ENCODE measurements around the gene RAPGEF1. TPM values are rescaled to one million over a fixed set of nuclear protein-coding genes. Genes with fewer than 3 reads are reported as not detected.
A peak's percentile ranks its signal among the peaks of the same experiment; 100 is the strongest.
"Not testable (repeated sequence)": the region's sequence is repeated elsewhere in the genome, so short reads cannot be mapped to it uniquely, and the experiment has no call there.

RAPGEF1 gene
- total and polyA plus RNA-seq, 7 experiments from 2014 or later: 1.2 to 181 (median 84.8) TPM

- Mint-ChIP-seq H3K27me3 (no peaks in the 10 kb centered on the region), H3K4me3 (peak overlapping the region in 9 of 10 donors; percentile 10 to 71 (median 38)), H3K36me3 (peaks cover 0 to 16% (median 5%) of the 10 kb centered on the region in 5 donors), H3K4me1 (peaks cover 47 to 82% (median 71%) of the 10 kb centered on the region in 7 donors), H3K9me3 (no peaks in the 10 kb centered on the region), H3K27ac (peak overlapping the region; percentile 51 to 99 (median 81))
- Histone ChIP-seq H3K27ac (ENCODE audit: low read depth, low read length) (peak overlapping the region; percentile 42), H3K36me3 (ENCODE audit: control insufficient read depth in 2 of 3, insufficient read depth in 3 of 3, low read length in 3 of 3) (no peaks in the 10 kb centered on the region), H3K9me3 (ENCODE audit: control insufficient read depth in 2 of 3, low read length in 3 of 3) (no peaks in the 10 kb centered on the region), H3K4me3 (ENCODE audit: low read length) (no peak overlapping the region), H3K27me3 (ENCODE audit: control insufficient read depth in 2 of 2, insufficient read depth in 2 of 2, low read length in 2 of 2) (no peaks in the 10 kb centered on the region), H3K4me1 (ENCODE audit: control insufficient read depth in 2 of 2, insufficient read depth in 2 of 2, low read length in 2 of 2) (peaks cover 19 to 34% of the 10 kb centered on the region in 2 donors)
- peak; percentile 88 for ATAC-seq
- ChIA-PET POLR2A (interaction anchor here (1.1 to 2.7 kb wide), 2 partner anchors 19 to 47 kb away, joined by 4 to 8 read pairs; no protein-coding TSS in a partner anchor), CTCF (interaction anchor here (1.0 kb wide), 1 partner anchor 33 kb away, joined by 3 read pairs; no protein-coding TSS in a partner anchor)
- peak in 7 of 9 donors; percentile 15 to 52 (median 34) for DNase-seq
- intact Hi-C loops (cut with micrococcal nuclease): loop anchor here (1.0 to 5.0 kb wide), 4 partner anchors 18 to 43 kb away; no protein-coding TSS in a partner anchor
These were observed 30.0 kb downstream of the RAPGEF1 start for GRCh38 chr9:131709771-131710431.

GRCh38 chr9:131709010-131709770, 30.7 kb downstream of the RAPGEF1 start:
- ChIA-PET POLR2A (interaction anchor here (0.8 to 1.1 kb wide), 3 partner anchors 16 to 47 kb away, joined by 3 to 4 read pairs (median 4); no protein-coding TSS in a partner anchor), CTCF (interaction anchor here (0.8 to 1.0 kb wide), 2 partner anchors 10 to 34 kb away, joined by 3 read pairs; no protein-coding TSS in a partner anchor)
- H3K27me3 ChIP-seq (ENCODE audit: control insufficient read depth in 2 of 2, insufficient read depth in 2 of 2, low read length in 2 of 2); DNase-seq; H3K27me3 Mint-ChIP-seq; ATAC-seq; H3K4me3 ChIP-seq (ENCODE audit: low read length); H3K36me3 ChIP-seq (ENCODE audit: control insufficient read depth in 2 of 3, insufficient read depth in 3 of 3, low read length in 3 of 3); H3K9me3 ChIP-seq (ENCODE audit: control insufficient read depth in 2 of 3, low read length in 3 of 3); H3K9me3 Mint-ChIP-seq: not testable (repeated sequence)
- Mint-ChIP-seq H3K36me3 (peaks cover 0 to 13% (median 5%) of the 10 kb centered on the region in 5 donors), H3K27ac (peak overlapping the region in 8 of 9 donors; percentile 19 to 99 (median 78)), H3K4me1 (peaks cover 50 to 85% (median 76%) of the 10 kb centered on the region in 7 donors), H3K4me3 (peak overlapping the region in 4 of 10 donors; percentile 16 to 71 (median 48))
- H3K27ac ChIP-seq (ENCODE audit: low read depth, low read length): peak overlapping the region; percentile 42
- peaks cover 19 to 42% of the 10 kb centered on the region in 2 donors for H3K4me1 ChIP-seq (ENCODE audit: control insufficient read depth in 2 of 2, insufficient read depth in 2 of 2, low read length in 2 of 2)
- intact Hi-C loops (cut with micrococcal nuclease): loop anchor here (2.0 to 5.0 kb wide), 2 partner anchors 20 to 42 kb away; no protein-coding TSS in a partner anchor

GRCh38 chr9:131708226-131709002, 31.5 kb downstream of the RAPGEF1 start:
- POLR2A ChIA-PET: interaction anchor here (0.8 to 1.1 kb wide), 2 partner anchors 15 to 33 kb away, joined by 3 to 4 read pairs; no protein-coding TSS in a partner anchor
- Histone ChIP-seq H3K9me3 (ENCODE audit: control insufficient read depth in 2 of 3, low read length in 3 of 3) (no peaks in the 10 kb centered on the region), H3K27me3 (ENCODE audit: control insufficient read depth in 2 of 2, insufficient read depth in 2 of 2, low read length in 2 of 2) (no peaks in the 10 kb centered on the region), H3K4me3 (ENCODE audit: low read length) (no peak overlapping the region), H3K36me3 (ENCODE audit: control insufficient read depth in 2 of 3, insufficient read depth in 3 of 3, low read length in 3 of 3) (no peaks in the 10 kb centered on the region), H3K4me1 (ENCODE audit: control insufficient read depth in 2 of 2, insufficient read depth in 2 of 2, low read length in 2 of 2) (peaks cover 19 to 43% of the 10 kb centered on the region in 2 donors), H3K27ac (ENCODE audit: low read depth, low read length) (no peak overlapping the region)
- CTCF ChIA-PET: interaction anchor here (0.8 to 1.0 kb wide), 3 partner anchors 11 to 35 kb away, joined by 3 to 5 read pairs (median 3); no protein-coding TSS in a partner anchor
- no peaks in the 10 kb centered on the region for H3K9me3 Mint-ChIP-seq
- H3K27ac Mint-ChIP-seq: peak overlapping the region in 6 of 9 donors; percentile 2 to 78 (median 47)
- H3K36me3 Mint-ChIP-seq: peaks cover 0 to 13% (median 5%) of the 10 kb centered on the region in 5 donors
- no peaks in the 10 kb centered on the region for H3K27me3 Mint-ChIP-seq
- peak overlapping the region in 3 of 10 donors; percentile 15 to 19 (median 18) for H3K4me3 Mint-ChIP-seq
- DNase-seq: no peak
- H3K4me1 Mint-ChIP-seq: peaks cover 51 to 86% (median 82%) of the 10 kb centered on the region in 7 donors
- ATAC-seq: peak; percentile 44
- intact Hi-C loops (cut with micrococcal nuclease): loop anchor here (2.0 to 5.0 kb wide), 2 partner anchors 20 to 41 kb away; no protein-coding TSS in a partner anchor

GRCh38 chr9:131707733-131708157, 32.1 kb downstream of the RAPGEF1 start:
- intact Hi-C loops (cut with micrococcal nuclease): loop anchor here (2.0 to 5.0 kb wide), 2 partner anchors 21 to 40 kb away; no protein-coding TSS in a partner anchor
- Histone ChIP-seq H3K4me1 (ENCODE audit: control insufficient read depth in 2 of 2, insufficient read depth in 2 of 2, low read length in 2 of 2) (peaks cover 19 to 47% of the 10 kb centered on the region in 2 donors), H3K27me3 (ENCODE audit: control insufficient read depth in 2 of 2, insufficient read depth in 2 of 2, low read length in 2 of 2) (no peaks in the 10 kb centered on the region), H3K4me3 (ENCODE audit: low read length) (no peak overlapping the region), H3K36me3 (ENCODE audit: control insufficient read depth in 2 of 3, insufficient read depth in 3 of 3, low read length in 3 of 3) (no peaks in the 10 kb centered on the region), H3K27ac (ENCODE audit: low read depth, low read length) (no peak overlapping the region), H3K9me3 (ENCODE audit: control insufficient read depth in 2 of 3, low read length in 3 of 3) (no peaks in the 10 kb centered on the region)
- ATAC-seq: peak; percentile 50
- H3K27me3 Mint-ChIP-seq: no peaks in the 10 kb centered on the region
- H3K4me3 Mint-ChIP-seq: peak overlapping the region in 1 of 10 donors; percentile 15
- no peak for DNase-seq
- H3K36me3 Mint-ChIP-seq: peaks cover 0 to 8% (median 3%) of the 10 kb centered on the region in 5 donors
- CTCF ChIA-PET: interaction anchor here (0.9 kb wide), 1 partner anchor 23 kb away, joined by 5 read pairs; no protein-coding TSS in a partner anchor
- H3K27ac Mint-ChIP-seq: peak overlapping the region in 4 of 9 donors; percentile 2 to 78 (median 58)
- H3K4me1 Mint-ChIP-seq: peaks cover 56 to 86% (median 79%) of the 10 kb centered on the region in 7 donors
- no peaks in the 10 kb centered on the region for H3K9me3 Mint-ChIP-seq
- POLR2A ChIA-PET: interaction anchor here (1.1 kb wide), 1 partner anchor 15 kb away, joined by 4 read pairs; no protein-coding TSS in a partner anchor

- intact Hi-C loops (cut with micrococcal nuclease): loop anchor here in 1 of 2 donors (5.0 kb wide), 1 partner anchor 40 kb away; no protein-coding TSS in a partner anchor
- CTCF ChIA-PET: no interaction called here
- H3K4me3 Mint-ChIP-seq: no peak overlapping the region
- no peaks in the 10 kb centered on the region for H3K27me3 ChIP-seq (ENCODE audit: control insufficient read depth in 2 of 2, insufficient read depth in 2 of 2, low read length in 2 of 2)
- H3K4me1 Mint-ChIP-seq: peaks cover 57 to 87% (median 78%) of the 10 kb centered on the region in 7 donors
- H3K9me3 Mint-ChIP-seq: no peaks in the 10 kb centered on the region
- no peak overlapping the region for H3K27ac ChIP-seq (ENCODE audit: low read depth, low read length)
- no peaks in the 10 kb centered on the region for H3K27me3 Mint-ChIP-seq
- POLR2A ChIA-PET: no interaction called here
- H3K9me3 ChIP-seq (ENCODE audit: control insufficient read depth in 2 of 3, low read length in 3 of 3): no peaks in the 10 kb centered on the region
- H3K27ac Mint-ChIP-seq: peak overlapping the region in 4 of 9 donors; percentile 30 to 66 (median 52)
- H3K4me3 ChIP-seq (ENCODE audit: low read length): no peak overlapping the region
- H3K4me1 ChIP-seq (ENCODE audit: control insufficient read depth in 2 of 2, insufficient read depth in 2 of 2, low read length in 2 of 2): peaks cover 19 to 47% of the 10 kb centered on the region in 2 donors
- H3K36me3 Mint-ChIP-seq: peaks cover 0 to 8% (median 2%) of the 10 kb centered on the region in 5 donors
- DNase-seq (no peak), ATAC-seq (no peak)
- no peaks in the 10 kb centered on the region for H3K36me3 ChIP-seq (ENCODE audit: control insufficient read depth in 2 of 3, insufficient read depth in 3 of 3, low read length in 3 of 3)
These were observed 32.8 kb downstream of the RAPGEF1 start for GRCh38 chr9:131707050-131707449.

All from naive thymus-derived CD4-positive, alpha-beta T cell (primary cell).